Activated gamma-delta T cell treated with anti-CD3 and anti-CD28 coated beads, Interleukin-2, amount 50 U/mL, for 16 hours (primary cell): ENCODE measurements around the gene BTBD9.
"Not testable (repeated sequence)": the region's sequence is repeated elsewhere in the genome, so short reads cannot be mapped to it uniquely, and the experiment has no call there.

Experiments
- DNase-seq: peaks from one replicate; pipeline ENCODE4 v3.0.0-alpha.2; 2020; ENCODE audit warnings: low read depth

The BTBD9 gene

GRCh38 chr6:38648629-38649028 is 8.9 kb upstream of the BTBD9 start:
- DNase-seq, result no peak

- DNase-seq, result no peak
These were observed 6.6 kb upstream of the BTBD9 start for GRCh38 chr6:38646166-38646878.

GRCh38 chr6:38644951-38645350 is 5.2 kb upstream of the BTBD9 start:
- DNase-seq, result no peak

GRCh38 chr6:38640216-38640909 is 634 bp upstream of the BTBD9 start:
- no peak for DNase-seq

GRCh38 chr6:38638941-38639497 is 710 bp downstream of the BTBD9 start:
- DNase-seq, result peak; percentile 48

- DNase-seq, result no peak
These were observed 2.0 kb downstream of the BTBD9 start for GRCh38 chr6:38637756-38638155.

- no peak for DNase-seq
These were observed 3.7 kb downstream of the BTBD9 start for GRCh38 chr6:38636027-38636426.

- no peak for DNase-seq
These were observed 5.2 kb downstream of the BTBD9 start for GRCh38 chr6:38634518-38634917.

GRCh38 chr6:38632490-38632889 is 7.2 kb downstream of the BTBD9 start:
- DNase-seq, result no peak

- DNase-seq, result no peak
These were observed 8.4 kb downstream of the BTBD9 start for GRCh38 chr6:38631186-38631783.

- DNase-seq, result no peak
These were observed 14.5 kb downstream of the BTBD9 start for GRCh38 chr6:38625217-38625616.

- DNase-seq, result not testable (repeated sequence)
These were observed 20.4 kb downstream of the BTBD9 start for GRCh38 chr6:38619342-38619741.

- DNase-seq, result not testable (repeated sequence)
These were observed 21.4 kb downstream of the BTBD9 start for GRCh38 chr6:38618301-38618700.

GRCh38 chr6:38617856-38618255 is 21.9 kb downstream of the BTBD9 start:
- no peak for DNase-seq

GRCh38 chr6:38612143-38612965 is 27.4 kb downstream of the BTBD9 start:
- DNase-seq, result no peak

- no peak for DNase-seq
These were observed 29.6 kb downstream of the BTBD9 start for GRCh38 chr6:38610050-38610625.

- DNase-seq, result no peak
These were observed 35.0 kb downstream of the BTBD9 start for GRCh38 chr6:38604700-38605099.

GRCh38 chr6:38603966-38604365 is 35.8 kb downstream of the BTBD9 start:
- DNase-seq, result no peak

GRCh38 chr6:38603496-38603895 is 36.2 kb downstream of the BTBD9 start:
- no peak for DNase-seq

GRCh38 chr6:38599966-38600550 is 39.7 kb downstream of the BTBD9 start:
- no peak for DNase-seq

- no peak for DNase-seq
These were observed 40.5 kb downstream of the BTBD9 start for GRCh38 chr6:38599261-38599660.
